GM15510 (cell line): ENCODE data around the gene TOMM40L.
A peak's percentile ranks its signal among the peaks of the same experiment; 100 is the strongest.

Source experiments
- POLR2A ChIP-seq: IDR thresholded peaks from 3 replicates; pipeline ENCODE4 v1.6.1; 2011; ENCODE audit warnings: borderline replicate concordance; ENCODE audit not compliant: insufficient read length; ENCODE audit errors: extremely low read depth

TOMM40L gene

GRCh38 chr1:161225534-161226319, at the start of gene TOMM40L:
Gene TOMM40L, plus strand, starts transcription at chr1:161226060. Its CDS starts 430 bp downstream, at chr1:161226490.
- peak; percentile 58 for TF ChIP-seq POLR2A

GRCh38 chr1:161176468-161177111, 49.3 kb upstream of the TOMM40L start:
- TF ChIP-seq POLR2A: no peak

DNA sequence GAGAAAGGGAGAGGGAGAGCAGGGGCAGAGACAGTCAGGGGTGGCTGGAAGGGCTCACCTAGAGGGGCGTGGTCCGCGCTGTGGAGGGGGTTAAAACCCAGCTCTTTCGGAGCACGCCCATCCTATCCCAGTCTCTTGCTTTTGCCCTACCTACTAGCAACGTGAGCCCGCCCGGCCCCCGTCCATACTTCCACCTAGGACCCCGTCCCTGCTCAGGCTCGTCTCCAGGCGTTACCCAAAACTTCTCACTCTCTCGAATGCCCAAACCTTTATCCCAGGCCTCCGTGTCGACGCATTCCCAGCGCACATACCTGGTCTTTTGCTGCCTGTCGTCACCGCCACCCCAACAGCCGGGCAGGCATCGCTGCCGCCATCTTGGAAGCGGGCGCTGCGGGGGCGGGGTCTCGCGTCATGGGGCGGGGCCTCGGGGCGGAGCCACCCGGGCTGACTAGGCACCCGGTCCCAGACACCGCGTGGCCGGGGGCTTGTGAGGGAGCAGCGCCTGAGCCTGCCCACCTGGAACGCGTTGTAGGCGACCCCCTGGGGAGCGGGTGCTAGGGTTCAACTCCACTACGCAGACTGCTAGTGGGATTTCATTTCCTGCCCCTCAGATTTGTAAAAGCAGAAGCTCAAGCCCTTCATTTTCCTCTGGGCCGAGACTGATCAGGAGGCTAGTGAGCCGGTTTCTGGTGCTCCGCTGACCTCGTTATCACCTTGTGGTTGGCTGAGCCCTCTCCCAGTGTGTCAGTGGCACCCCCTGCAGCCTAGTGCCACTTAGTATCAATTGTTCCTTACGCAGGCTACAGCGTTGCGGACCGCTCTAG, 48.5 kb upstream of the TOMM40L start, which contains the start of gene B4GALT3:
Gene B4GALT3 (minus strand): TSS at position 396 of the 824 bp plus-strand sequence. CDS start 1,447 bp downstream, outside the sequence.
- peak; percentile 88 for TF ChIP-seq POLR2A

DNA sequence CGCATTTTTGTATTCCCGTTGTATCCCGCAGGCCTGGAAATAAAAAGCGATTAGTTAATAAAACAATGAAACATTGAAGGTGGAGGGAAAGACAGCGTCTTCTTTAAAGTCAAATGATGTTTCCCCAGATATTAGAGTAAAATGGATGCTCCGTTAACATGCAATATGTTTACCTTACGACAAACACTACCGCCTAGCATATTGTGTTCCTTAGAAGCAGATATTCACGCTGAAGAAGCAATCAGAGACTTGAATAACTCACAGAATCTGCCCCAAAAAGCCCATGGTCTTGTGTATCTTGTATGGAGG, 48.0 kb upstream of the TOMM40L start:
- no peak for TF ChIP-seq POLR2A

- no peak for TF ChIP-seq POLR2A
These were observed 46.2 kb upstream of the TOMM40L start for GRCh38 chr1:161179698-161180097.

DNA sequence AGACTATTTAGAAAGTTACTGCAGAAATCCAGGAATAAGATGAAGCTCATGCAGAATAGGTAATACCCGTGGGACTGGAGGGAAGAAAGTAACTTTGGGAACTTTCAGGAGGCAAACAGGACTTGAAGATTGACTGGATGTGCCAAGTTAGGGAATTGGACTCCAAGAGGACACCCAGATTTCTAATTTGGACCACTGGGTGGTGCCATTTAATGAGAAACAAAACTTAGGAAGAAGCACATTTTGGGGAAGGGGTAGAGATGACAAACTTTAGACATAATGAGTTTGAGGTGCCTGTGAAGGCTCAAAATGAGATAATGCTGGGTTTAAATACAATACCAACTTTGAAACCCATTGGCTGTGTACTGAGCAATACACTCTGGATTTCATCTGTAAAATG, 45.2 kb upstream of the TOMM40L start:
- TF ChIP-seq POLR2A: no peak

DNA sequence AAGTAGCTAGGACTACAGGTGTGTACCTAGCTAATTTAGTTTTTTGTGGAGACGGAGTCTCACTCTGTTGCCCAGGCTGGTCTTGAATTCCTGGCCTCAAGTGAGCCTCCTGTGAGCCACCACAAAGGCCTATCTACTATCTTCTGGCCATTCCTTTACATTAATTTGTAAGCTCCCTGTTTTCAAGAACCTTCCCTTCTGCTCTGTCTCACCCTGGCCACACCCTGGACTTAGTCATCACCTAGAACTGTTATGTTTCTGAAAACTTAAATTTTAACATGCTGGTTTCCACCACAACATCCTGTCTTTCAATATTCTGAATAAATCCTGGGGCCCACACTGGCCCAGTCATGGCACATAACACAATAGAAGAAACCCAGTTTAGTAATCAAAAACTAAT, 43.6 kb upstream of the TOMM40L start:
- no peak for TF ChIP-seq POLR2A

DNA sequence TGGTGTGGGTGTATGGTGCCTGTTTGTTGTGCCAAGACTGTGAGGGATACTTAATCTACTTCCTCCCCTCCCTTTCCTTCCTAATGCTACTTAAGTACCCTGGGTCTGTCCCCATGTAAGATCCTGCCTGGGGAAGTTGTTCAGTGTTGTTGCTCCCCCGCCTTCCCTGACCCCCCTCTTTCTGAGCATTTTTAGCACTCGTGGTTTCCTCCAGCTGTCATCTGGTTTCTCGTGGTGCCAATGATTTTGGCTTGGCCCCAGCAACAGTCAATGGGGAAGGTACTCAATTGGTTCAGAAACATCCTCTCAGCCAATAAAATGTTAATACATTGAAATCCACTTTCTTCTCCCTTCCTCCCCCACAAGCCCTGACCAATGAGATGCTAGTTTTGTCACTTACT, 40.6 kb upstream of the TOMM40L start:
- TF ChIP-seq POLR2A: peak; percentile 28

DNA sequence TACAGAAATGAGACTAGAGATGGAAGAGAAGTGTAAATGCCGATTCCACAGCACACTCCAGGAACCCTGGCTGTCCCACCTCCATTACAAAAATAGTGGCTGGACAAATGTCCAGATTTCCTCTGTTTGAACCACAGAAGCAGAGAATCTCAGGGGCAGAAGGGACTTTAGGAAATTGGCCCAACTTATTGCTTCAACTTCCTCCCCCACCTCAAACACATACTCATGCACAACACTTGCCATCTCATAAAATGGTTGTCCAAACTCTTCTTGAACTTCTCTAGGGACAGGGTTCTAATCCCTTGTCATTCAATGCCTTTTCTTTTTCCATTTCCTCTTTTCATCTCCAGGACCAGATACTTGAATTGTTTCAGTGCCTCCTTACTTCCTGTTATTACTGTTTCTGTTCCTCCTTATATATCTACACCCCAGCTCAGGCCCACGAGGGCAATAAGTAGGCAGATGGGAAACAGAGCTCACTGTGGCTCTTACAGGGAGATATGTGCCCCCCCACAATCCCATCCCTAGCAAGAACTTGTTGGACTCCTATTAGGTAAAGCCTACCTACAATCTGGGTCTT, 40.0 kb upstream of the TOMM40L start:
- no peak for TF ChIP-seq POLR2A

DNA sequence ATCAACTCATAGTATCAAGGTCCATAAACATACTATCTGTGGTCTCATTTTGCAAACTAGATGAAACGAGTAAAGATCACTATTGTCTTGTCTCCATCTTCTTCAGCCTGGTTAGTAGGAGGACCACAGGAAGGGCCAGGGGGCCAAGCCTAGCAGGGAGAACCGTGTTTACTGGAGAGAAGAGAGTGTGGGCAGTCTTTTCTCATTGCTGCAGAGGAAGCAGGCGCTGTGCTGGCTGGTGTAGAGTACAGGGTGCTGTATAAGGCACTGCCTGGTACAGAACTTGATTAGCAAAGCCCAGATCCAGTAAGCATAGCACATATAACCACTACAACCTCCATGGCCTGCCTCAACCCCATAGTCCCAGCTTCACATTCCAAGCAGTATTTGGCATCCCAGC, 38.5 kb upstream of the TOMM40L start:
- no peak for TF ChIP-seq POLR2A

DNA sequence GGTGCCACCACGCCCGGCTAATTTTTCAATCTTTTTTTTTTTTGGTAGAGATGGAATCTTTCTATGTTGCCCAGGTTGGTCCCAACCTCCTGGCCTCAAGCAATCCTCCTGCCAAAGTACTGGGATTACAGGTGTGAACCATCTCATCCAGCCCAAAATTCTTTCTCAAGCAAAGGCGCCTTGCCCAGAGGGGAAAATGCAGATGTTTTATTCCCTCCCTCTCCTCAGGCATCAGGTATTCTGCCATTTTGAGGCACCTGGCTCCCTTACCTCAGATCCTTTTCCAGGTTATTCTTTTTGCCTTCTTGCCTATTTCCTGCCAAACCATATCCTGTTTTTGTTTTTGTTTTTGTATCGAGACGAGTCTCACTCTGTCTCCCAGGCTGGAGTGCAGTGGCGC, 37.5 kb upstream of the TOMM40L start:
- TF ChIP-seq POLR2A: no peak

GRCh38 chr1:161189036-161189435, 36.8 kb upstream of the TOMM40L start:
- no peak for TF ChIP-seq POLR2A

DNA sequence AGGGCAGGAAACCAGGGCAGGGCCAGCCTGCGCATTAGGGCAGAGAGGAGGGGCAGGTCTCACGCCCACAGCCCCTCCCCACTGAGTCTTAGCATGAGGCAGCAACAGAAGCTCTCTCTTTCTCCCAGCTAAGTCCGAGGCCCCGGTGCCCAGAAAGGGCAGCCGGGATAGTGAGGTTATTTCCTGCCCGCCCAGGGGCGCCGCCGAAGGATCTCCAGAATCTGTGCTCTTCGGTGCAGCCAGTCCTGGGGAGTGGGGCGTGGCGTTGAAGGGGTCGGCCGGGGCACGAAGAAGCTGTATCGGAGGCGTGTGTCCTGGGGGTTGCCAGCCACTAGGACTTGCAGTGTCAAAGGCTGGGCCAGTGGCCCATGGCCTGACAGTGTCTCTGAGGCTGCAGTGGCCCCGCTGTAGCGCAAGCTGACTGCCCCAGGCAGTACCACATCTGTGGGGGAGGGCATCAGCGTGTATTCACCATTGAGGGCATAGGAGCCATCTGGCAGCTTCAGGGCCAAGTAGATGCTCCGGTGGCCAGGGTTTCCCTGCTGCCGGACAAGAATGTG, 34.8 kb upstream of the TOMM40L start:
- TF ChIP-seq POLR2A: no peak

DNA sequence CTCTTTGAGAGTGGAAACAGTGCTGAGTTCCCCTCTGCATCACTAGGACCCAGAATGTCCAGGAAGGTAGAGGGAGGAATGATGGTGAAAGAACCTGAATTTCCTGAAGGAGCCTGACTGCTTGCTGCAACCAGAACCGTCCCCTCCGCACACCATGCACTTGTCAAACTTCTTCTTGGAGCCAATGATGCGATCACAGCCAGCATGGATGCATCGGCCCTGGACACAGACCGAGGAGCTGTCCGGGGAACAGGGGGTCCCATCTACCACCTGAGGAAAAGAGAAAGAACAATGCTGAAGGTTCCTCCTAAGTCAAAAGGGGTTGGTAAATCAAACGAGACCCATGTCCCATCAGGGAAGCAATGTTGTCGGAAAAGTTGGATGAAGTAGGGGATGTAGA, 33.9 kb upstream of the TOMM40L start:
- TF ChIP-seq POLR2A: no peak
